ENCODE results near the gene ATP2B3. TPM values are rescaled to one million over a fixed set of nuclear protein-coding genes. Genes with fewer than 3 reads are reported as not detected.
A peak's percentile ranks its signal among the peaks of the same experiment; 100 is the strongest.

Gene ATP2B3
- total RNA-seq, 6 donors from 2014 or later = 0.10 to 0.55 (median 0.33) TPM; not detected in 2

- Histone ChIP-seq H3K4me1 (peaks cover 0 to 9% (median 0%) of the 10 kb centered on the region in 4 donors), H3K27ac (no peak overlapping the region), H3K4me3 (no peak overlapping the region), H3K27me3 (peaks cover 0 to 22% (median 0%) of the 10 kb centered on the region in 4 donors), H3K9me3 (no peaks in the 10 kb centered on the region), H3K36me3 (no peaks in the 10 kb centered on the region)
- TF ChIP-seq, protein P1, sequence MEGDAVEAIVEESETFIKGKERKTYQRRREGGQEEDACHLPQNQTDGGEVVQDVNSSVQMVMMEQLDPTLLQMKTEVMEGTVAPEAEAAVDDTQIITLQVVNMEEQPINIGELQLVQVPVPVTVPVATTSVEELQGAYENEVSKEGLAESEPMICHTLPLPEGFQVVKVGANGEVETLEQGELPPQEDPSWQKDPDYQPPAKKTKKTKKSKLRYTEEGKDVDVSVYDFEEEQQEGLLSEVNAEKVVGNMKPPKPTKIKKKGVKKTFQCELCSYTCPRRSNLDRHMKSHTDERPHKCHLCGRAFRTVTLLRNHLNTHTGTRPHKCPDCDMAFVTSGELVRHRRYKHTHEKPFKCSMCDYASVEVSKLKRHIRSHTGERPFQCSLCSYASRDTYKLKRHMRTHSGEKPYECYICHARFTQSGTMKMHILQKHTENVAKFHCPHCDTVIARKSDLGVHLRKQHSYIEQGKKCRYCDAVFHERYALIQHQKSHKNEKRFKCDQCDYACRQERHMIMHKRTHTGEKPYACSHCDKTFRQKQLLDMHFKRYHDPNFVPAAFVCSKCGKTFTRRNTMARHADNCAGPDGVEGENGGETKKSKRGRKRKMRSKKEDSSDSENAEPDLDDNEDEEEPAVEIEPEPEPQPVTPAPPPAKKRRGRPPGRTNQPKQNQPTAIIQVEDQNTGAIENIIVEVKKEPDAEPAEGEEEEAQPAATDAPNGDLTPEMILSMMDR (IDR thresholded peaks at IDR 0.05) = no peak
- TF ChIP-seq EP300 (IDR thresholded peaks at IDR 0.05) = no peak
- no peak for TF ChIP-seq POLR2A (IDR thresholded peaks at IDR 0.05)
- ATAC-seq (ENCODE audit: low FRiP score in 2 of 2) (no peak), DNase-seq (no peak)
- WGBS, 2 donors = 81 to 83% methylated on average over 9 of the region's 9 CpGs
These were observed 3.2 kb upstream of the ATP2B3 start for GRCh38 chrX:153514259-153514658.

- Histone ChIP-seq H3K27ac (no peak overlapping the region), H3K36me3 (no peaks in the 10 kb centered on the region), H3K9me3 (no peaks in the 10 kb centered on the region), H3K27me3 (peaks cover 0 to 28% (median 0%) of the 10 kb centered on the region in 4 donors), H3K4me3 (no peak overlapping the region), H3K4me1 (peaks cover 0 to 9% (median 0%) of the 10 kb centered on the region in 4 donors)
- TF ChIP-seq, protein P1 (IDR thresholded peaks at IDR 0.05) = no peak
- TF ChIP-seq EP300 (IDR thresholded peaks at IDR 0.05) = no peak
- TF ChIP-seq POLR2A (IDR thresholded peaks at IDR 0.05) = no peak
- no peak for TF ChIP-seq POLR2AphosphoS5 (IDR thresholded peaks at IDR 0.05)
- ATAC-seq (ENCODE audit: low FRiP score in 2 of 2) = no peak
- 79% methylated on average over 8 of the region's 8 CpGs; no CpG with 5 or more reads in 1 of the 2 donors for WGBS, 2 donors
- peak in 1 of 2 donors; percentile 34 for DNase-seq
These were observed 2.0 kb upstream of the ATP2B3 start for GRCh38 chrX:153515435-153515834.

- no peaks in the 10 kb centered on the region for H3K9me3 ChIP-seq
- TF ChIP-seq EP300 (IDR thresholded peaks at IDR 0.05) (no peak), POLR2A (IDR thresholded peaks at IDR 0.05) (no peak)
- TF ChIP-seq, protein P1 (IDR thresholded peaks at IDR 0.05) = no peak
- no peak overlapping the region for H3K4me3 ChIP-seq
- H3K4me1 ChIP-seq = peaks cover 0 to 9% (median 0%) of the 10 kb centered on the region in 4 donors
- DNase-seq (no peak), ATAC-seq (ENCODE audit: low FRiP score in 2 of 2) (no peak)
- WGBS, 2 donors = 59 to 78% methylated on average over 6 to 9 of the region's 9 CpGs
- no peak overlapping the region for H3K27ac ChIP-seq
- no peaks in the 10 kb centered on the region for H3K36me3 ChIP-seq
- H3K27me3 ChIP-seq = peaks cover 0 to 28% (median 0%) of the 10 kb centered on the region in 4 donors
These were observed 1.4 kb upstream of the ATP2B3 start for GRCh38 chrX:153516073-153516472.

- Histone ChIP-seq H3K36me3 (no peaks in the 10 kb centered on the region), H3K27me3 (peaks cover 0 to 28% (median 0%) of the 10 kb centered on the region in 4 donors), H3K27ac (no peak overlapping the region), H3K9me3 (no peaks in the 10 kb centered on the region), H3K4me1 (peaks cover 0 to 9% (median 0%) of the 10 kb centered on the region in 4 donors), H3K4me3 (no peak overlapping the region)
- no peak for TF ChIP-seq POLR2AphosphoS5 (IDR thresholded peaks at IDR 0.05)
- TF ChIP-seq, protein P1 (IDR thresholded peaks at IDR 0.05) = no peak
- TF ChIP-seq EP300 (IDR thresholded peaks at IDR 0.05) = no peak
- TF ChIP-seq POLR2A (IDR thresholded peaks at IDR 0.05) = no peak
- WGBS, 2 donors = 44% methylated on average over 25 of the region's 70 CpGs; no CpG with 5 or more reads in 1 of the 2 donors
- ATAC-seq (ENCODE audit: low FRiP score in 2 of 2) (no peak), DNase-seq (peak in 1 of 2 donors; percentile 51)
These were observed 748 bp downstream of the ATP2B3 start for GRCh38 chrX:153517946-153518834.

All from upper lobe of left lung (tissue), 6 donors.